Caco-2 (cell line): ENCODE data around the gene AKIRIN2. TPM values are rescaled to one million over a fixed set of nuclear protein-coding genes. Genes with fewer than 3 reads are reported as not detected.

Experiments used
- BruUV-seq: library from RNA; stranded (reverse); fragments of 400-500 nt; replicated peaks from 2 replicates; lab custom pipeline; 2021; lab: Mats Ljungman, UMichigan
- CTCF ChIA-PET: fragments of 300-600 bp; sonication (Branson Sonifier 250); formaldehyde crosslinking; loops from one replicate; lab custom pipeline; 2022; ENCODE audit warnings: antibody characterized with exemption; lab: Charles Lee
- POLR2A ChIA-PET: fragments of 300-600 bp; sonication (Branson Sonifier 250); formaldehyde crosslinking; loops from one replicate; lab custom pipeline; 2022; ENCODE audit warnings: antibody characterized with exemption; lab: Charles Lee
- DNase-seq, 2 experiments: peaks; one replicate each; pipeline versions ENCODE4 v3.0.0 to v3.0.0-alpha.2; 2020 to 2022
- H3K27me3 ChIP-seq: replicated peaks from 2 replicates; pipeline ENCODE4 v1.6.0; 2011; ENCODE audit warnings: low read length; ENCODE audit not compliant: control insufficient read depth, insufficient read depth
- H3K36me3 ChIP-seq: 2 replicates; pipeline ENCODE4 v1.5.1; 2011; ENCODE audit warnings: low read length; ENCODE audit not compliant: control insufficient read depth, insufficient read depth
- H3K4me1 ChIP-seq: fragments of 250-450 bp; sonication (Bioruptor Pico); 2 replicates; pipeline ENCODE4 v1.5.1; 2020; ENCODE audit warnings: mild to moderate bottlenecking
- H3K4me3 ChIP-seq: 2 replicates; pipeline ENCODE4 v1.5.1; 2011; ENCODE audit warnings: low read depth, mild to moderate bottlenecking, control low read depth, low read length
- H3K9me3 ChIP-seq: fragments of 250-450 bp; sonication (Bioruptor Pico); 2 replicates; pipeline ENCODE4 v1.5.1; 2020; ENCODE audit warnings: mild to moderate bottlenecking, moderate library complexity
- H3K27ac Mint-ChIP-seq: one replicate; pipeline ENCODE4 v1.8.0; 2022; ENCODE audit warnings: mixed read lengths; ENCODE audit not compliant: unreplicated experiment
- H3K27me3 Mint-ChIP-seq: one replicate; pipeline ENCODE4 v1.8.0; 2022; ENCODE audit warnings: mixed read lengths; ENCODE audit not compliant: insufficient read depth, unreplicated experiment
- H3K36me3 Mint-ChIP-seq: one replicate; pipeline ENCODE4 v1.8.0; 2022; ENCODE audit warnings: mild to moderate bottlenecking, mixed read lengths; ENCODE audit not compliant: insufficient read depth, unreplicated experiment
- H3K4me1 Mint-ChIP-seq: one replicate; pipeline ENCODE4 v1.8.0; 2022; ENCODE audit warnings: low read depth, mixed read lengths; ENCODE audit not compliant: unreplicated experiment
- H3K4me3 Mint-ChIP-seq: one replicate; pipeline ENCODE4 v1.8.0; 2022; ENCODE audit warnings: mild to moderate bottlenecking, moderate library complexity, mixed read lengths; ENCODE audit not compliant: unreplicated experiment
- H3K9me3 Mint-ChIP-seq: one replicate; pipeline ENCODE4 v1.8.0; 2022; ENCODE audit warnings: mixed read lengths; ENCODE audit not compliant: unreplicated experiment
- CTCF ChIP-seq, 2 experiments: fragments of 200-600 bp in 1 of 2; IDR thresholded peaks; 1 replicate in 1 of 2; 2 replicates in 1 of 2; pipeline versions ENCODE4 v1.5.1 to v1.8.0; 2011 to 2022; ENCODE audit warnings: antibody characterized with exemption in 1 of 2, control low read depth in 1 of 2, inconsistent platforms in 1 of 2, low read depth in 1 of 2, low read length in 1 of 2, mild to moderate bottlenecking in 1 of 2, moderate library complexity in 1 of 2; ENCODE audit not compliant: insufficient read depth in 1 of 2, severe bottlenecking in 1 of 2, unreplicated experiment in 1 of 2
- intact Hi-C: fragments of 100-400 bp; cut with micrococcal nuclease; formaldehyde crosslinking; loops from one replicate; pipeline ENCODE4 v1.10.0; 2022; ENCODE audit not compliant: unreplicated experiment
- total RNA-seq: library from RNA; stranded (reverse); gene quantifications from 2 replicates; pipeline ENCODE4 v1.2.3, GENCODE V29; 2022

The AKIRIN2 gene
- total RNA-seq, 1 experiment from 2014 or later, result 51.3 TPM

DNA sequence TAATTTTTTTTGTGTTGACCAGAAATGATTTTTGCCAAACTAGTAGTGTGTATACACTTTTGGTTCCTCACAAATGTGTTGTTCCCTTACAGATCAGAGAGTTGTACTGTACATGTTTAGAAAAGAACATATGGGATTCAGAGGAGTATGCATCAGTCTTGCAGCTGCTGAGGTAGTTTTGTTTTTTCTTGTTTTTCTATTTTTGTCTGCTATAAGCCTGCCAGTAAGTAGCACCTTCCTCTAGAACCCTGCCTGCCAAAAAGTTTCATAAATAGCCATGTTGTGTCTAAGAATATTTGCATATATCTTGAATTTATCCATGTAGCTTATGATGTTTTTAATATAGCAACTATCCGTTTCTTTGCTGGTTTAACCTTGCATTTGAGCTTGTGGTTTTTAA, 65.7 kb downstream of the AKIRIN2 start:
- Histone ChIP-seq H3K9me3 (no peaks in the 10 kb centered on the region), H3K4me1 (no peaks in the 10 kb centered on the region), H3K27me3 (no peaks in the 10 kb centered on the region), H3K36me3 (no peaks in the 10 kb centered on the region), H3K4me3 (no peak overlapping the region)
- no peaks in the 10 kb centered on the region for H3K4me1 Mint-ChIP-seq
- no peak overlapping the region for H3K4me3 Mint-ChIP-seq
- no peak for TF ChIP-seq CTCF (IDR thresholded peaks at IDR 0.05; ENCODE audit: insufficient read depth in 1 of 2, low read depth in 1 of 2, low read length in 1 of 2, severe bottlenecking in 1 of 2, unreplicated experiment in 1 of 2)
- H3K36me3 Mint-ChIP-seq, result peaks cover 6% of the 10 kb centered on the region
- ChIA-PET CTCF (no interaction called here), POLR2A (no interaction called here)
- DNase-seq, result no peak
- H3K9me3 Mint-ChIP-seq, result no peaks in the 10 kb centered on the region
- no peak overlapping the region for H3K27ac Mint-ChIP-seq
- BruUV-seq, result no TSS peak
- intact Hi-C loops, result no loop called here
- no peaks in the 10 kb centered on the region for H3K27me3 Mint-ChIP-seq

DNA sequence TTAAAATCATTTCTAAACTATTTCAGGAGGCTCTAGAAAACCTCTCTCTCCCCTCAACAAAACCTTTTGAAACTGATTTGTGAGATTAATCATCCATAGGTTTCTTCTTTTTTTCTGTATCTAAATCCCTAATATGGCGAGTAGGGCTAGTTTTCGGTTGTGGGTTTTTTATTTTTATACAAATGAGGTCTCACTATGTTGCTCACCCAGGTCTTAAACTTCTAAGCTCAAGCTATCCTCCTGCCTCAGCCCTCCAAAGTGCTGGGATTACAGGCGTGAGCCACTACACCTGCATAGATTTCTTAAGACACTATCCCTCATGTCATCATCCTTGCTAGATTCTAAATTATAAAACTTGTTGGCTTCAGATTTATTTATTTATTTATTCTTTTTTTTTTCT, 68.2 kb downstream of the AKIRIN2 start:
- no peak overlapping the region for H3K4me3 Mint-ChIP-seq
- H3K4me3 ChIP-seq, result no peak overlapping the region
- no TSS peak for BruUV-seq
- CTCF ChIA-PET, result no interaction called here
- H3K27me3 Mint-ChIP-seq, result no peaks in the 10 kb centered on the region
- no peaks in the 10 kb centered on the region for H3K4me1 ChIP-seq
- no peak for DNase-seq
- TF ChIP-seq CTCF (IDR thresholded peaks at IDR 0.05; ENCODE audit: insufficient read depth in 1 of 2, low read depth in 1 of 2, low read length in 1 of 2, severe bottlenecking in 1 of 2, unreplicated experiment in 1 of 2), result no peak
- H3K9me3 ChIP-seq, result no peaks in the 10 kb centered on the region
- H3K4me1 Mint-ChIP-seq, result no peaks in the 10 kb centered on the region
- intact Hi-C loops, result no loop called here
- H3K27me3 ChIP-seq, result no peaks in the 10 kb centered on the region
- no peaks in the 10 kb centered on the region for H3K9me3 Mint-ChIP-seq
- H3K36me3 Mint-ChIP-seq, result peaks cover 14% of the 10 kb centered on the region
- POLR2A ChIA-PET, result no interaction called here
- H3K36me3 ChIP-seq, result no peaks in the 10 kb centered on the region
- H3K27ac Mint-ChIP-seq, result no peak overlapping the region

- no peaks in the 10 kb centered on the region for H3K36me3 ChIP-seq
- Mint-ChIP-seq H3K9me3 (no peaks in the 10 kb centered on the region), H3K27ac (no peak overlapping the region), H3K27me3 (no peaks in the 10 kb centered on the region), H3K36me3 (peaks cover 14% of the 10 kb centered on the region), H3K4me3 (no peak overlapping the region), H3K4me1 (no peaks in the 10 kb centered on the region)
- TF ChIP-seq CTCF (IDR thresholded peaks at IDR 0.05; ENCODE audit: insufficient read depth in 1 of 2, low read depth in 1 of 2, low read length in 1 of 2, severe bottlenecking in 1 of 2, unreplicated experiment in 1 of 2), result no peak
- BruUV-seq, result no TSS peak
- no peak overlapping the region for H3K4me3 ChIP-seq
- no peak for DNase-seq
- no peaks in the 10 kb centered on the region for H3K27me3 ChIP-seq
- POLR2A ChIA-PET, result no interaction called here
- CTCF ChIA-PET, result no interaction called here
- no peaks in the 10 kb centered on the region for H3K9me3 ChIP-seq
- intact Hi-C loops, result no loop called here
- H3K4me1 ChIP-seq, result no peaks in the 10 kb centered on the region
Observed at GRCh38 chr6:87630746-87631145, 71.3 kb downstream of the AKIRIN2 start.
